Right ventricle myocardium inferior (tissue), 1 donor: ENCODE results near the gene TRMT11. TPM values are rescaled to one million over a fixed set of nuclear protein-coding genes. Genes with fewer than 3 reads are reported as not detected.
"Not testable (repeated sequence)": the region's sequence is repeated elsewhere in the genome, so short reads cannot be mapped to it uniquely, and the experiment has no call there.

Experiments used
- ATAC-seq: fragments of 200-7000 bp; cut with Tn5 transposase; one replicate; pipeline ENCODE4 v1.9.1; 2020; ENCODE audit warnings: mild to moderate bottlenecking, moderate library complexity
- DNase-seq: peaks from one replicate; pipeline ENCODE4 v3.0.0; 2021; ENCODE audit errors: missing footprints
- intact Hi-C: fragments of 100-400 bp; cut with DNase I; formaldehyde crosslinking; loops from one replicate; pipeline ENCODE4 v1.11.0; 2022
- long read RNA-seq: library from polyadenylated mRNA; unstranded; transcript quantifications from one replicate; pipeline ENCODE4 v2.0.0, GENCODE V29; 2021
- total RNA-seq: library from RNA; stranded (reverse); fragmentation: NEBNext Ultra II Directional; extraction: Animal tissue kit (Norgen Biotek cat#: 25700); gene quantifications from one replicate; pipeline ENCODE4 v1.2.1, GENCODE V29; 2021
- donor health status: DM: no; HTN: yes; CAD: no; lungs with severe emphysema.

Gene TRMT11
- total RNA-seq: 8.0 TPM
- long read RNA-seq, transcript TRMT11-201 (13 exons, 1,565 nt): major isoform, 10 of 12 reads
- long read RNA-seq, partial matches to known transcripts: 0 of 12 reads
- long read RNA-seq, other reads (novel, unspliced or antisense): 2 of 12 reads

DNA sequence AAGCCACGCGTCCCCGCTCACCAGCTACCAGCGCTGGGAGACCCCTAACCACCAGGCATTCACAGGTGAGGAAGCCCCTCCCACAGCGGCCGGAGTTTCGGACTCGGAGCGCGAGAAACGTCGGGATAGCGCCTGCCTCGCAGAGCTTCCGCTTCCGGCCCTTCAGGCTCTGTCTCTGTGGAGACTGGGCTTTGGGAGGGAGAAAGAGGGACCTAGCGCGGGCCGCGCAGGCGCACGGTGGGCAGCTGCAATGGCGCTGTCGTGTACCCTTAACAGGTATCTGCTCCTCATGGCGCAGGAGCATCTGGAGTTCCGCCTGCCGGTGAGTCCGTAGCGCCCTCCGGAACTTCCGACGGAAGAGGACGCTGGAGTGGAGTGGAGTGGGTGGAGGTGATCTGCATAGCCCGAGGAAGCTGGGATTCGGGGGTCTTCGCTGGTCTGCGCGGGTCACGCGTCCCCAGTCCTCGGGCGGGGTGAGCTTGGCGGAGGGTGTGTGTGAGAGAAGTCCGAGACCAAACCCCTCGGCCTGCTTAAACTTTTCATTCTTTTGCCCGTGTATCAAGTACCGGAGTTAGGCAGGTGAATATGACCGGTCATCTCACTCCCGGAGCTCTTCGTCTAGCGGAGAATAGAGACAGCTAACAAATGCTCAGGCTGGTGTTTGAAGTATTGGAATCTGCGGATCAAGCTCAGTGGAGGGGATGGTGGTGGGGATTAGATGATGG is at the start of gene TRMT11:
Gene TRMT11, plus strand, starts transcription at position 240 of the 725 bp plus-strand sequence. Its CDS starts 11 bp downstream, at position 251.
- DNase-seq: peak; percentile 92
- ATAC-seq: peak; percentile 99

GRCh38 chr6:125939026-125939425 is 47.3 kb upstream of the TRMT11 start:
- no peak for DNase-seq
- intact Hi-C loops: no loop called here
- no peak for ATAC-seq

More for the DNA sequence above, at the start of gene TRMT11:
- intact Hi-C loops: no loop called here

DNA sequence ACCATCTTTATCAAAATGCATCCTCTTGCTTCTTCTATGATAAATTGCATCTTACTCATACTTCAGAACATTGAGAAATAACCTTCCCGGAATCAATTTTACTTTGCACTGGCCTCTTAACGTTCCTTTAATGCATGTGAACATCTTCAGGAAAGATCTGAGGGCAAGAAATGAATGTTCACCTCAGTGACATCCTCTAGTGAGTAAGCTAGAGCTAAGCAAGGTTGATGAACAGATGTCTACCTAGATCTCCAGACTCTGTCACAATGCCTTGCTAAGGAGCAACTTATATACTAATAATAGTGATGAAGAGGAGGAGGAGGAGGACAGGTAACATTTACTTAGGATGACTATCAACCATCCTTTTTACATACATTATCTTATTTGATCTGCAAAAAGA is 46.5 kb upstream of the TRMT11 start:
- intact Hi-C loops: no loop called here
- ATAC-seq: no peak
- no peak for DNase-seq

DNA sequence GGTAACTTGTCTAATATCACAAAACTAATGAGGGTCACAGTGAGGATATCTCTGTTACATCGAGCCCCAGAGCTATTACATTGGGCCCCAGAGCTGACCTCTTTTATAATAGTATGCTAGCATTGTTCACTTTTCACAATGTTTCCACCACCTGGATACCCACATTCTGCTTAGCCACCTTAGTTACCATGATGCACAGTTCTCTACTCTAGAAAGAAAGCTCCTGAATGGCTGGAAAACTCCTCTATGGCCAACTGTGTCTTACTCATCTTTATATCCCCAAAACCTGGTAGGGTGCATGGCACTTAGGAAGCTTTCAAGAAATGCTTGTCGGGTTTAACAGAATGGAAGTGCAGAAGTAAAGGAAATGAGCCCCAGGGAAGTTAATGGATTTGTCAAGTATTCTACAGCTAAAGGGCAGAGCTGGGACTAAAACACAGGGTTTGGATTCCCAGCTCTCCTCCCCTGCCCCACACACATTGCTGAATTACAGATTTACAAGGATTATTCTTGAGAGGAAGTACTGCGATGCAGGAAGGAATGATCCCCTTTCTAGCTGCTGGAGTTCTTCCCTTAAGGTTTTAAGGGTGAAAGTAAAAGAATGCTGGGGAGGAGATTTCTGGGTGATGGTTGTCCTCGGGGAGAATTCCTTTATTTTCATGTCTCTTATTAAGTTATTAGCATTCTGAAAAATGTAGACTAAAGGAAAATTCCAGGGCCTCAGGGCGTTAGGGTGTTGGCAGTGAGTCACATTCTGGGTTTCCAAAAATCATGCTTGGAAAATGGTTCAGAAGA is 45.9 kb upstream of the TRMT11 start:
- no peak for DNase-seq
- intact Hi-C loops: no loop called here
- no peak for ATAC-seq

GRCh38 chr6:125942672-125943527 is 43.4 kb upstream of the TRMT11 start:
- ATAC-seq: no peak

GRCh38 chr6:125943528-125944433 is 42.6 kb upstream of the TRMT11 start:
- no peak for DNase-seq
- no peak for ATAC-seq
- intact Hi-C loops: no loop called here

More at GRCh38 chr6:125942672-125943527, 43.4 kb upstream of the TRMT11 start:
- DNase-seq: no peak
- intact Hi-C loops: no loop called here

DNA sequence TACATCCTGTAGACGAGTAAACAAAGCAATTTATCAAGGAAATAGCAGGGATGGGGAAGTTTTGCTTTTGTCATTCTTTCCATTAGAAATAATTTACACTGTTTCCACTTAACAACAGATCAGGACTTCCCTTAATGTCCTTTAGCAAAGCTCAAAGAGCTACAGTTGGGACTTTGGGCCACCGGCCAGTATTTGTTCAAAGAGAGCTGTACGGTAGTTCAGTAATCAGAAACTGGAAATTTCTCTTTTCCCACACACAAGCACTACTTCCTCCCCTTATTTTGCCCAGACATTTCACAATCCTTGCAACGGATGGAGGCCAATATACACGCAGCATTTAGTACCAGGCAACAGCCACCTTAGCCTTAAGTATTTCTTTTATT is 41.9 kb upstream of the TRMT11 start:
- peak; percentile 83 for ATAC-seq
- intact Hi-C loops: no loop called here

DNA sequence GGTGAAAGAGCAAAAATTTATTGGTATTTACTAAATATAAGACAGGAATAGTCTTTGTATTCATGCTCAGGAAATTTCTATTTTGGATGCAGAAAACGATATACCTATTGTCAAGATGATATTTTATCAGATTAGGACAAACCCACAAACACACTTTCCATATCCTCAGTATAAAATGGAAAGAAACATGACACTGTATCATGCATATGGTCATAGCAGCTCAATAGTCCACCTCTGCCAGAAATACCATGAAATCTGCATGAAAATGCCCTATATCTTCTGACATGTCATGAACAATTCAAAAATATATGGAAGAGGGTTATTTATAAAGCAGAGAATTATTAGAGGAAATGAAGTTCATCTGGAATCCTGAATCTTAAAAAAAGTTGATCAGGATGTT is 41.4 kb upstream of the TRMT11 start:
- intact Hi-C loops: no loop called here
- no peak for ATAC-seq
- no peak for DNase-seq

More for the DNA sequence above, 41.9 kb upstream of the TRMT11 start:
- no peak for DNase-seq

GRCh38 chr6:125945378-125946141 is 40.8 kb upstream of the TRMT11 start:
- intact Hi-C loops: no loop called here
- DNase-seq: no peak
- ATAC-seq: peak; percentile 66

DNA sequence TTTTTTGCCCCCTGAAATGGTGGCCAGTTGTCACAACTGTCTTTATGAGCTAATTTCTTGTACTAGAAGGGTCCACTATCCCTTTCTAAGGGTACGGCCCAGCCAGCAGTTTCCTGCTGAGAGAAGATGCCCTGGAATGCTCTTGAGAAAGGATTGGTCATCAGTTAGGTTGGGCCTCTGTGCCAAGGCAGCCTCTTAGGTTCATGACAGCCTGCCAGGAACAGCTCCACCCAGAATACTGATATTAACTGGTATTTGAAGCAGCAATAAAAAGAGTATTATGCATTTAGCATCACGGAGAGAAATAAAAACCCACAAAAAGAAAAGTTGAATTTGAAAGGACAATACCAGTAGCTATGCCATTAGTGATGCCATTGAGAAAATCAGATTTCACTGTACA is 38.7 kb upstream of the TRMT11 start:
- intact Hi-C loops: no loop called here
- no peak for DNase-seq
- no peak for ATAC-seq

- DNase-seq: no peak
- no peak for ATAC-seq
- intact Hi-C loops: no loop called here
These were observed 37.9 kb upstream of the TRMT11 start for GRCh38 chr6:125948455-125948854.

DNA sequence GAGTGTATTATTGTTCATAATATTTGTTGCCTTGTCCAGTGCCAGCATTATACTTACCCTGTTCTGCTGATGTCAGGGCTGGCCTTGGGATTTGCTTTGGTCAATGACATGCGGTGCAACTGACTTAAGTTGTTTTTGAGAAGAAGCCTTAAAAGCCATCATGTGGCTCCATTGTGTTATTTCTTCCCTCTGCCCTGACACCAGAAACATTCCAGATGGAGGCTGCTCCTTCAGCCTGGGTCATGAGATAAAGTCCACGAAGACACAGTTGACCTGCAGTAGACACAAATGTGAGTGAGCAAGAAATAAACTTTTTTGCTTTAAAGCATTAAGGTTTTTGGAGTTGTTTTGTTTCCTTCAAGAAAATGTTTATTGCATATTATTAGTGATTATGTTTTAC is 37.3 kb upstream of the TRMT11 start:
- ATAC-seq (no peak), DNase-seq (no peak)
- intact Hi-C loops: no loop called here

GRCh38 chr6:125950293-125950692 is 36.0 kb upstream of the TRMT11 start:
- DNase-seq: no peak
- intact Hi-C loops: no loop called here
- no peak for ATAC-seq

GRCh38 chr6:125950716-125951115 is 35.6 kb upstream of the TRMT11 start:
- ATAC-seq, DNase-seq, intact Hi-C loops: not testable (repeated sequence)

DNA sequence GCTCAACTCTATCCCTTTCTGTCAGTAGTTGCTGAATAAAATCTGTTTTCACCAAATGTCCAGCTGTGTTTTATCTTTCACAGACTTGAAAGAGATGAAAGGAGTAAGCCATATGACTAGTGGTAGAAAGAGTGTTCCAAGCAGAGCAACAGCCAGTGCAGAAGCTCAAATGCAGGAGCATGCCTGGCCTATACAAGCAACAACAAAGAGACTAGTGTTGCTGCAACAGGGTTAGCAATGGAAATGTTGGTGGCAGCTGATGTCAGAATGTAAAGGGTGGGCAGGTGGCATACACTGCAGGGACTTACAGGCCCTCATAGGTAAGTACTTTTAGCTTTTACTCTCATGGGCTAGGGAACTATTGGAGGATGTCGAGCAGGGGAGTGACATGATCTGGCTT is 35.0 kb upstream of the TRMT11 start:
- ATAC-seq (no peak), DNase-seq (no peak)
- intact Hi-C loops: no loop called here

DNA sequence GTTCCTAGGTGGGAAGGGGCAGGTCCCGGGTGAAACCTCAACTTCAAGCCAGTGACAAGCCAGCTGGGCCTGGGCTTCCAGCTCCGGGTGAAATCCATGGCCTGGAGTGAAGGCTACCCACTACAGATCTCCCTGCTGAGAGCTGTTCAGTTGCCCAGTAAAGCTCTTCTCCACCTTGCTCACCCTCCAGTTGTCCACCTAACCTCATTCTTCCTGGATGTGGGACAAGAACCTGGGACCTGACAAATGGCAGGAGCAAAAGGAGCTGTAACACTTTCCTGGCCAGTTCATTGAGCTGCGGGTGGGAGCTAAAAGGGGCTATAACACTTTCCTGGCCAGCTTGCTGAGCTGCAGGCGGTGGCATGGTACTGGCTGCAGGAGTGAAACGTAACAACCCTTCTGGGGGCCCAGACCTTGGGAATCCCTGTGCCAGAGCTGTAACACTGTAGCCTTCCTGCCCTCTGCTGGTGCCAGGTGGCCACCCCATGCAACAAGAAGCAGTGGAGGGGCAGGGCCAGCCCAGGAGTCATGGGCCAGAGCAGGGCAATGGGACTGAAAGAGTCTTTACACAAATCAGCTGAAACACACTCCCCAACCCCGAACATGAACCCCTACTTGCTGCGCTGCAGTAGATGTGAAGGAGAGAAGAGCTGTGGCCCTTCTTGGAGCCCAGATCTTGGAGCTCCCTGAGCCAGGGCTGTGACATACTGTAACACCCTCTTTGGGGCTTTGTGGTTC is 33.4 kb upstream of the TRMT11 start:
- DNase-seq (no peak), ATAC-seq (no peak)
- intact Hi-C loops: no loop called here

GRCh38 chr6:125953502-125953875 is 32.9 kb upstream of the TRMT11 start:
- DNase-seq: no peak
- ATAC-seq: no peak
- intact Hi-C loops: no loop called here
